ENCODE data around the gene L3MBTL4.

DNA sequence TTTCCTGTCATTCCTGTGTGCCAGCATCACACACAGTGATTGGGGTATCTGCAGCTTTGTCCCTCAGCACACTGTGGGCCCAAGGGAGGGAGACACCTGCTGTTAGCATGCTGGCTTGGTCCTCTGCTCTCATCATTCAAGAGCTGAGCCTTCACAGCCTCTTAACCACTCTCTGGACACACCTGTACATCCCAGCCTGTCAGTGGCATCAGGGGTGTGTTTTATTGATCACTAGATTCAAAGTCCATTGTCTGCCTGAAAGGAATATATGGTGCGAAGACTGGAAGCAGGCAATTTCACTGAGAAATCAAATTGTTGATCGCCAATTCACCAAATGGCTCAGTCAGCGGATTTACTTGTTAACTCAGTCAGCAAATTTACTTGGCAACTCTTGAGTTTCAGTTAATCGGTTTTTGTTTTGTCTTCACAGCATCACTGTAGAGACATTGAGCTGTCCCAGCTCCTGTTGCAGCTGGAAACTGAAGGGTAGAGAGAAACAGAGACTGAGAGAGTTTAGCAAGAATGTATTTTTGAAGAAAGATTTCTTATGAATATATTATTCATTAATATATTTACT, 463.1 kb downstream of the L3MBTL4 start:
- no peak for TF ChIP-seq POLR2AphosphoS5 (IDR thresholded peaks at IDR 0.05; ENCODE audit: low read depth, low read length)
- no peak for TF ChIP-seq POLR2A (IDR thresholded peaks at IDR 0.05; ENCODE audit: low read depth, low read length)

Measured in GM12892 (cell line).